Fibroblast of pulmonary artery (primary cell): ENCODE results near the gene SIMC1.

Source experiments
- DNase-seq: peaks from one replicate; pipeline ENCODE4 v3.0.0-alpha.2; 2010; ENCODE audit warnings: low read depth
- H3K4me3 ChIP-seq: replicated peaks from 2 replicates; pipeline ENCODE4 v1.5.1; 2011; ENCODE audit warnings: low read depth, mild to moderate bottlenecking, control low read depth, low read length, moderate library complexity
- CTCF ChIP-seq: IDR thresholded peaks from 2 replicates; pipeline ENCODE4 v1.5.1; 2011; ENCODE audit warnings: mild to moderate bottlenecking, control low read depth, low read length, inconsistent platforms; ENCODE audit errors: missing control alignments

SIMC1 gene

GRCh38 chr5:176371621-176372539 is 133.7 kb downstream of the SIMC1 start:
- no peak for TF ChIP-seq CTCF
- no peak overlapping the region for H3K4me3 ChIP-seq
- DNase-seq: peak; percentile 10

- no peak for TF ChIP-seq CTCF
Observed at GRCh38 chr5:176373100-176373818, 135.0 kb downstream of the SIMC1 start.

GRCh38 chr5:176379881-176380280 is 141.7 kb downstream of the SIMC1 start:
- DNase-seq: no peak
- H3K4me3 ChIP-seq: no peak overlapping the region
- TF ChIP-seq CTCF: no peak

More at GRCh38 chr5:176373100-176373818, 135.0 kb downstream of the SIMC1 start:
- H3K4me3 ChIP-seq: no peak overlapping the region
- peak; percentile 14 for DNase-seq

- no peak for TF ChIP-seq CTCF
- H3K4me3 ChIP-seq: no peak overlapping the region
- no peak for DNase-seq
Observed at GRCh38 chr5:176381423-176381822, 143.2 kb downstream of the SIMC1 start.

GRCh38 chr5:176381979-176382378 is 143.8 kb downstream of the SIMC1 start:
- H3K4me3 ChIP-seq: no peak overlapping the region
- DNase-seq: no peak
- no peak for TF ChIP-seq CTCF

- DNase-seq: no peak
- no peak for TF ChIP-seq CTCF
- H3K4me3 ChIP-seq: no peak overlapping the region
Observed at GRCh38 chr5:176382721-176383120, 144.5 kb downstream of the SIMC1 start.
